B cell (primary cell): Measurements from ENCODE around the gene CEP44. TPM values are rescaled to one million over a fixed set of nuclear protein-coding genes. Genes with fewer than 3 reads are reported as not detected.

Experiments used
- polyA plus RNA-seq: library from polyadenylated mRNA; depleted of rRNA; stranded (reverse); fragments of >200 nt; gene quantifications from 2 replicates; pipeline ENCODE4 v1.2.3, GENCODE V29; 2012
- total RNA-seq, 2 donors: library from RNA; stranded (reverse); fragments of 120-200 nt in 1 of 2; gene quantifications; 1 replicate in 1 of 2; 2 replicates in 1 of 2; pipeline versions ENCODE4 v1.2.3 to v1.2.4, GENCODE V29; 2013 to 2022

CEP44 gene
- total and polyA plus RNA-seq, 2 donors (not counting 1 experiment from before 2014, with no cell fraction given) = 3.5 to 25.2 TPM

Other genes with a start within 250 kb of the CEP44 start
- 20.4 and 22.4 TPM in 2 replicates for gene FBXO8, start 244 bp upstream of the CEP44 start, total RNA-seq
- gene FBXO8, start 244 bp upstream of the CEP44 start, polyA plus RNA-seq = 8.9 and 11.6 TPM in 2 replicates
- gene HPGD, start 238.6 kb downstream of the CEP44 start, total RNA-seq = 0.63 TPM in 1 of 2 replicates, not detected in the other
- gene HPGD, start 238.6 kb downstream of the CEP44 start, polyA plus RNA-seq = 0.40 and 0.67 TPM in 2 replicates